Left lobe of liver (tissue), 2 donors: ENCODE results near the gene PKD1L1. TPM values are rescaled to one million over a fixed set of nuclear protein-coding genes. Genes with fewer than 3 reads are reported as not detected.

ENCODE experiments used
- ATAC-seq: fragments of 200-7000 bp; cut with Tn5 transposase; one replicate; pipeline ENCODE4 v1.9.1; 2020; ENCODE audit warnings: mild to moderate bottlenecking, moderate library complexity
- DNase-seq: peaks from one replicate; pipeline ENCODE4 v3.0.0-alpha.2; 2020; ENCODE audit warnings: low spot score
- total RNA-seq: library from RNA; stranded (reverse); gene quantifications from one replicate; pipeline ENCODE4 v1.2.1, GENCODE V29; 2021
- donor health status: DM: no; HTN: no; CAD: no; lungs with moderate emphysema.
- donor health status: DM: no; HTN: yes; CAD: no.

Gene PKD1L1
- total RNA-seq, 1 donor from 2014 or later = 0.45 TPM

GRCh38 chr7:47878662-47879061 is 69.6 kb downstream of the PKD1L1 start:
- ATAC-seq = no peak

GRCh38 chr7:47877336-47877735 is 70.9 kb downstream of the PKD1L1 start:
- ATAC-seq = no peak

More at GRCh38 chr7:47878662-47879061, 69.6 kb downstream of the PKD1L1 start:
- DNase-seq = no peak

DNA sequence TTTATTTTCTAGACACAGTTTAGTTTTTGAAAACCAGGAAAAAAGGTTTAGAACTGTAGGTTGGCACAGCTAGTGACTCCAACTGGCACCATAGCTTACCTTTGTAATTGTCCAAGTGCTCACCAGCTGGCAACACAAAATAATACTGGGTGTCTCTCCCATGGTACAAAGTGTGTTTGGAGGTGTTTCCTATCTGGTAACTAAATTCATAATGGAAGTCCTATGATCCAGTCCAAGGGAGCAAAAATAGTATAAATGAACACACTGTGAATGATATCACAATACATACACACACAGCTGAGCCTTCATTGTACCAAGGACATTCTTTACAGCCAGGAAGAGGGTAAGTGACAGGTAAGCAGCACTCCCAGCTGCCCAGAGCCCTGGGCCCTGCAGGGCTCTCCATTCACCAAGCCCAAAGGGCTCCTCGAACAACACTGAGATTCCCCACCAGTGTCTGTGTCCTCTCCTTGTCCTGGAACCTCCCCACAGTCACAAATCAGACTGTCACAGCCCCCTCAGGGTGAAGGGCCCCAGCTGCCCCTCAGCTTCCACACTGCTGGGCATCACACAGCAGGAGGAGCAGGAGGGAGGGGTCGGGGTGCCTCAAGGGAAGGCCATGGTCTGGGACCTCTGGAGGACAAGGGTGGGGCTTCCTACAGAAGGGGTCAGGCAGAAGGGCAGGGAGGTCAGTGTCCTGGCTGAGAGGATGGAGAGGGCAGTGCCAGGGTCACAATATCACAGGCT is 72.1 kb downstream of the PKD1L1 start:
- ATAC-seq (no peak), DNase-seq (no peak)

More at GRCh38 chr7:47877336-47877735, 70.9 kb downstream of the PKD1L1 start:
- DNase-seq = no peak

- ATAC-seq = no peak
- no peak for DNase-seq
Measured at GRCh38 chr7:47875406-47875805, 72.9 kb downstream of the PKD1L1 start.

GRCh38 chr7:47873762-47874161 is 74.5 kb downstream of the PKD1L1 start:
- ATAC-seq (no peak), DNase-seq (no peak)

DNA sequence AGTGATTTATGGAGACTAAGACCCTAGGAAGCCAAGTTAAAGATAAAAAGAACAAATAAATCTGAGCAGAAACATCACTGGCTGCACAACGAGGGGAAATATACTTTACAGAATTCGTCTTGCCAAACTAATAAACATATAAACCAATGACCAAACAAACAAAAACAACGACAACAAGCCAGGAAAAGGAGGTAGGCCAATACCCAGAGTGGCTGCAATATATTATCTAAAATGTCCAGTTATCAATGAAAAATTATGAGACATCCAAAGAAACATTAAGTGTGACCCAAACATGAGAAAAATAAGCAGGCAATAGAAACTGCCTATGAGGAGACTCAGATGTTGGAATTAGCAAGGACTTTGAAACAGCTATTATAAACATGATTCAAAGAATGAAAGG is 81.0 kb downstream of the PKD1L1 start:
- no peak for ATAC-seq
- no peak for DNase-seq

DNA sequence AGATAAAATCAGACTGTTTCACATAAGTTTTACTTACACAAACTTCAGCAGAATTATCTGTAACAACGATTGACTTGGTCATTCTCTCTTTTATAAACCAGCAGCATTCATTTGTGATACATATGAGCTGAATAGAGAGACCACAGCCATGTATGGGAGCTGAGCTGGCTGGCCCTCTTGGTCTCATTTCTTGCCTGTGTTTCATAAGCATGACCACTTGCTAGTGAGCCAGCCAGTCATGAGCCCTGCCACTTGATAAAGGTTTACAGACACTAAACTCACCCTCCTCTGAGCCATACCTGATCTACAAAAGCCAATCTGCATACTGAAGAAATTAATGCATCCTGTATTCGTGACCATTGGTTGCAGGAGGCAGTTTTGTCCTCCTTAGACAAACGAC is 82.1 kb downstream of the PKD1L1 start:
- no peak for DNase-seq
- ATAC-seq = no peak

DNA sequence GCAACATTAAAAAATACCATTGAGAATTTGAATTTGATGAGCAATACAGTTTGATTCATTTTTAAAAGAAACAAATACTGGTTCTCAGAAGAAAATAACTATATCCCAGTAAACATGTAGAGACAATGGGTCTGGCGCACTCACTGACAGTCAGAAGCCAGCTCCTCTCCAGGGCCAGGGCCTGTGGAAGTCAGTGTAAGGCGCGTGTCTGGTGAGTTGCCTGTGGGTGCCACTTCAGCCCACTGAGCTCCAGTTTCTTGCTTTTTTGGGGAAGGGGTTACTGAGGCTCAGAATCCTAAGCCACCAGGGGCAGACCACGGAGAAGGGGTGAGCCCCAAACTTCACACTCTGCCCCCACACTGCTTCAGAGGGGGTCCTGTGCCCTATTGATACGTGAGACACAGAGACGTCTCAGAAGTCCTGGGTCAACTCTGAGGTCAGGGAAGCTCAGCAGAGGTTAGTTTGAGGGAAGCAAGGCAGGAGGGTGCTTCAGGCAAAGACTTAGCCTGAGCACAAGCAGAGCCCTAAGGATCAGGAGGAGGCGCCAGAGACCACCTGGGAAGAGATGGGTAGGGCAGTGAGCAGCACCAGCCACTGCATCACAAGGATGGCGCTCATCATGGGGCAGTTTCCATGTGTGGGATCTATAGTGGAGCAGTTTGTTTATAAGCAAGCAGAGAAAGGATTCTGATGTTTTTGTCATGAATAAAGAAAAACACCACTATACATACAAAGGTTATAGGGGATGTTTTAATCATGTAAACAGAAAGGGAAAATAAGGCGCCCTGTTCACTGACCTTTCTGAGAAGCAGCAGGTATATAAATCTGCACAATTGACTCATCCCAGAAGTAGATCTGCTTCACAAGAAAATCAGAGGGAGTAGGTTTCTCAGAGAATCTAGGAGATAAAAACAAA is 95.7 kb downstream of the PKD1L1 start:
- DNase-seq = no peak
- ATAC-seq = no peak

- DNase-seq (no peak), ATAC-seq (no peak)
Measured at GRCh38 chr7:47847207-47847606, 101.1 kb downstream of the PKD1L1 start.

GRCh38 chr7:47846138-47846836 is 102.0 kb downstream of the PKD1L1 start:
- ATAC-seq (no peak), DNase-seq (no peak)

GRCh38 chr7:47844311-47844710 is 104.0 kb downstream of the PKD1L1 start:
- no peak for ATAC-seq
- no peak for DNase-seq

GRCh38 chr7:47843291-47843690 is 105.0 kb downstream of the PKD1L1 start:
- no peak for ATAC-seq

GRCh38 chr7:47839381-47839780 is 108.9 kb downstream of the PKD1L1 start:
- no peak for DNase-seq
- no peak for ATAC-seq

More at GRCh38 chr7:47843291-47843690, 105.0 kb downstream of the PKD1L1 start:
- no peak for DNase-seq

- no peak for DNase-seq
- no peak for ATAC-seq
Measured at GRCh38 chr7:47837826-47838225, 110.4 kb downstream of the PKD1L1 start.

- ATAC-seq (no peak), DNase-seq (no peak)
Measured at GRCh38 chr7:47836503-47837202, 111.6 kb downstream of the PKD1L1 start.

GRCh38 chr7:47836080-47836479 is 112.2 kb downstream of the PKD1L1 start:
- DNase-seq = no peak
- no peak for ATAC-seq

DNA sequence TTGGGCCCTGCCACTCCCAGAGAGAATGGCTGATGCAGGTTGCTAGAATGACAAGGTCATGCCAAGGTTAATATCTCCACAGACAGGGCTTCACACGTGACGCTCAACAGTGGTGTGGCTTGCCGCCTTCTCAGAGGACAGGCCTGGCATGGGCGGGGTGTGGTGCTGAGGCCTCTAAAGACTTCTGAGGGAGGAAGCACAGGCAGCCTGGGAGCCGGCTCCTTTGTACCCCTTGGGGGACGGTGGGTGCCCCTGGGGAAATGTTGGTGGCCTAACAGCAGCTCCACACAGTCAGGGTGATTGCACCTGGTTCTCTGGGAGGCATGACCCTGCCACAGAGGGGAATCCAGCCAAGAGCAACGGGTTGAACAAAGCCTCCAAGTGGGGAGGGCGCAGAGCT is 115.1 kb downstream of the PKD1L1 start:
- DNase-seq (no peak), ATAC-seq (no peak)

DNA sequence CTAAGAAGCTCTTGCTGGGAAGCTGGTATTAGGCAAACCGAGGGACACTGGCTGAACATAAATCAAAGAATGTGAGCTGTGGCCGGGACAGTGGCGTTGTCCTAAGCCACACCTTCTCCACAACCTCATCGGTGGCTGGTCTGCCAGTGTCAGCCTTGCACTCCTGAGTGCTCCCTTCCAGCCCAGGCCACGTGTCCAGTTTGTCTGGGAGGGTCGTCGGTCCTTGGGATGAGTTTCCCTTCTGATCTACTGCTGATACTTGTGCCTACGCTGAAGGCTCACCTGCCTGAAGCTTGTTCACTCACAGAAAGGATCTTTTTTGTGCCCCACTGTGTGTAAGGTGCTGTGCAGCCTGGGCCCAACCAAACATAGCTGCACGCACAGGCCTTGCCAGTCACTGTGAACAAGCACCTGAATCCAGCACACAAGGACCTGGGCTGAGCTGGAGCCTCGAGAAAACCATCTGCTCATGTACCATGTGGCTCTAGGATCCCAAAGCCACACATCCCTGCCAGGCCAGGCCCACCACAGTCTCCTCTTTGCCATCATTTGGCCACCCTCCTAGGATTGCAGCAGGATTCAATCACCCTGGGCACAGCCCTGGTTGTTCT is 116.1 kb downstream of the PKD1L1 start:
- ATAC-seq (no peak), DNase-seq (no peak)

DNA sequence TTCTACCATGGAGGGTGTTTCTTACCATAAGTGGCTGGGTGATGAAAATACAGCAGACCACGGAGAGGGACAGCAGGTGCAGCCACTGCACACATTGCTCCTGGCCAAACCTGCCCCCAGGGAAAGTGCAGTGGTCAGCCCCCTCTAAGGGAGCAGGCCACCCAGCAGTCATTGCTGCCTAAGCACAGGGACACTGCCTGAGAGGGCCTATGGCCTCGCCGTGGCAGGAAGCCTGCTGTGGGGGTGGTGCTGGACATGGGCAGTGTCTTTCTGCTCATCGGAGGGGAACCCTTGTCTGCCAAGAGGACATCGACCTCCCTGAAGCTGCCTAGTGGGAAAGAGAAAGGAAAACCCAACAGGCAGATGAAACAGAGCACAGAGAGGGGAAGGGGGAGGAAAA is 118.3 kb downstream of the PKD1L1 start:
- peak; percentile 72 for ATAC-seq
- no peak for DNase-seq

GRCh38 chr7:47827871-47828270 is 120.4 kb downstream of the PKD1L1 start:
- DNase-seq (no peak), ATAC-seq (no peak)
